Stimulated activated naive CD8-positive, alpha-beta T cell treated with anti-CD3 and anti-CD28 coated beads, Interleukin-15, Interleukin-2, amounts not matched to agents 100 U/mL and 50 U/mL, for 24 hours (primary cell): ENCODE measurements around the gene RAP1B.
"Not testable (repeated sequence)": the region's sequence is repeated elsewhere in the genome, so short reads cannot be mapped to it uniquely, and the experiment has no call there.

ENCODE experiments used
- ATAC-seq: fragments of 150-1000 bp; cut with Tn5 transposase; one replicate; pipeline ENCODE4 v1.10.0; 2021
- DNase-seq: peaks from one replicate; pipeline ENCODE4 v3.0.0; 2021

Gene RAP1B

GRCh38 chr12:68636268-68636667 is 25.6 kb downstream of the RAP1B start:
- ATAC-seq (no peak), DNase-seq (no peak)

- ATAC-seq, DNase-seq: not testable (repeated sequence)
Observed at GRCh38 chr12:68637439-68637838, 26.7 kb downstream of the RAP1B start.

- no peak for ATAC-seq
- DNase-seq: no peak
Observed at GRCh38 chr12:68638171-68638570, 27.5 kb downstream of the RAP1B start.

GRCh38 chr12:68638721-68639395 is 28.2 kb downstream of the RAP1B start:
- ATAC-seq (no peak), DNase-seq (no peak)

DNA sequence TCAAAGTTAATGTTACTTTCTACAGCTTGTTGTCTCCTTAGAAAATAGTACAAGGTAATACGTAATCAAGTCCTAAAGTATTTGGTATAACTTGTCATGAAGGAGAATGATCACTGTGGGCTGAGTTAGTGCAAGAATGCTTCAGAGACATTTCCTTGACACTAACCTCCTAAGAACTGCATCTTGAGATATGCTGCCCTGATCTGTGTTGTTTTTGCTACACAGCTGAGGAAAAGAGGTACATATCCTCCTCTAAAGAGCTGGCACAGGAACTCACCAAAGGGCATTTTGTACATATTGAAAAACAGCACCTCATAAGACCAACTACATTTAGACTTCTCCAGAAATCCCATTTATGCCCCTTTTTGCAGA is 28.7 kb downstream of the RAP1B start:
- DNase-seq (no peak), ATAC-seq (no peak)

DNA sequence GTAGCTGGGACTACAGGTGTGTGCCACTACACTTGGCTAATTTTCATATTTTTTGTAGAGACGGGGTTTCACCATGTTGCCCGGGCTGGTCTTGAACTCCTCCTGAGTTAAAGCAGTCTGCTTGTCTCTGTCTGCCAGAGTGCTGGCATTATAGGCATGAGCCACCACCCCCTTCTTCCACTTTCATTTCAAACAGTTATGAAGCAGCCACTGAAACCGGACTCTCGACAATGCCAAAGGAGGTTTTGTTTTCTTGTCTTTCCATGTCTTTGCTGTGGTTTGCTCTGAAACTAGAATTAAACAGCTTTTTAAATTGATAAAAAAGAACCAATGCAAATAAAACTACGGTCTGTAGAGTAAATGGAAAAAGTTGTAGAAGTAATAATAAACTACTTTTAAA is 30.4 kb downstream of the RAP1B start:
- ATAC-seq (peak; percentile 98), DNase-seq (peak; percentile 46)

DNA sequence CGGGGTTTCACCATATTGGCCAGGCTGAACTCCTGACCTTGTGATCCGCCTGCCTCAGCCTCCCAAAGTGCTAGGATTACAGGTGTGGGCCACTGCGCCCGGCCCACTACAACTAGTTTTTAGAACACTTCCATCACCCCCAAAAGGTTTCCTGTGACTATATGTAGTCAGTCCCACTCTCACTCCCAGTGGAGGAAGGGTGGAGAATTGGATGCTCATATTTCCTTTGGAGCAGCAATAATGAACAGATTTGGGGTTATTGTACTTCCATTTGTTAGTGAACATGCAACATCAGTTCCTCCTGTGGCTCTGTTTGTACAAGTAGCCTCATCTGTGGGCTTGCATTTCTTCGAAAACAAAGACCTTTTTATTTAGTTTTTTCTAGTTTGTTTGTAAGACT is 35.8 kb downstream of the RAP1B start:
- DNase-seq (no peak), ATAC-seq (no peak)

DNA sequence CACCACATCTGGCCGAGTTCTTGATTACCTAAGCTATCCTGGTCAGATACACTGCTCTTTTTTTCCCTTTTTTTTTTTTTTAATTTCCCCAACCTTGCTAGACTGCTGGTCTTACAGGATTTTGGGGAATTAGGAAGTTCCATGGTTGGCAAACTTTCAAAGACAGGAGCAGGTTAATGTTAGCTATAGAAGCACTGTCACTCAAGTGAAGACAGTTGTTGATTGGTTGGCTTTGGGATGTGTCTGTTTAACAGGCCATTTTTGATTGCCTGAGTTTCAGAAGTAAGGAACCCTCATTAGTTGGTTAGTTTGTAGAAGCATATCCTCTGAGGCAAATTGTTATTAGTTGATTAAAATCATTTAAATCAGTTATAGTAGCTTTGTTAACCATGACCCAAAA is 36.8 kb downstream of the RAP1B start:
- DNase-seq (no peak), ATAC-seq (no peak)

GRCh38 chr12:68648179-68648578 is 37.5 kb downstream of the RAP1B start:
- ATAC-seq: peak; percentile 59
- no peak for DNase-seq

DNA sequence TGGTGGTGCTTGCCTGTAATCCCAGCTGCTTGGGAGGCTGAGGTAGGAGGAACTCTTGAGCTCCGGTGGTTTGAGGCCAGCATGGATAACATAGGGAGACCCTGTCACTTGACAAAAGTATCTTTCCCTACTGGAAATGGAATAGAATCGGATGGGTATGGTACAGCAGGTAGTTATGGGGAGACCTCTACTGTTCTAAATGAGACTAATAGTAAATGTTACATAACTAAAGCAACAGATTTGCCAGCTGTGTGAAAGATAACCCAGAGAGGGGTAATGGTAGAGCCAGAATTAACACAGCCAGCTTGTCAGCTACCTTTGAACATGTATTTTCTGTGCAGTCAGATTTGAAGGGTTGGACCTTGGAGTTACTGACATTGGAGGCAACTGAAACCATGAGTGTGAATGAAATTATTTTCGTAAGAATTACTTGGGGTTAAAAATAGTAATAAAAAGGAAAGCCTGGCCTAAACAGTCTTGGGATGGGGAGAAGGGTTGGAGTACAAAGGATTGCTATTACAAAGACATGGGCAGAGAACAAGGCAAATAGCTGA is 54.4 kb downstream of the RAP1B start:
- DNase-seq (no peak), ATAC-seq (no peak)

DNA sequence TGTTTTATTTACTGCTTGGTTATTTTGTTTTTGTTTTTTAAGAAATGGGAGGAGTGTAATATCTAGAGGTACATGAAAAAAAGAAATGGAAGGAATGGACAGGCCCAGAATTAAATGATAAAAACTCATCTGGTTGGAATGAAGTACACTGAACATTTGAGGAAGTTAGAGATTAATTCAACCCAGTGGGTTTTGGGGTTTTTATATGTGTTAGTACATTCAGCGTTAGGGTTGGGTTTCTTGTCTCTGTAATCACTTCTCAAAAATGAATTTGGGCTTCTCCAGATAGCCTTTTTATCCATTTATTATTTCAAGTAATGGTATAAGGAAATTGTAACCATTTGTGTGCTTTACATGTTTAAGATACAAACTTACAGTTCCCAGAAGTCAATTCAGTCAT is 56.6 kb downstream of the RAP1B start:
- DNase-seq (no peak), ATAC-seq (no peak)

DNA sequence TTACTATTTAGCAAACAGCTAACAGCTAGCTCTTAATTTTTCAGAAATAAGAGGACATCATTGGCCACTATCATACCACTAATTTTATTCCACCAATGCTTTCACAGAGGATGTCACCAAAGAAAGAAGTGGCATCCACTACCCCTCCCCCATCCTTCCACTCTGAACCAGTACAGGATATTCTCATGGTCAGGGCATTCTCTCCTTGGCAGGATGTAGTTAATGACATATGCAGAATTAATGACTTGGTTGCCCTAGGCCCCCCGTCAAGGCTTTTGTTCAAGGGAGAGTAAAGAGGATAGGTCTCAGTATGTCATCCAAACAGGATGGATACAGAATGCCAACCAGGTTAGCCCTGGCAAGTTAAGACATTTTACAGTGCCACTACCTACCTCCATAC is 57.2 kb downstream of the RAP1B start:
- no peak for ATAC-seq

GRCh38 chr12:68671179-68671578 is 60.5 kb downstream of the RAP1B start:
- ATAC-seq: no peak
- no peak for DNase-seq

More for the DNA sequence above, 57.2 kb downstream of the RAP1B start:
- DNase-seq: no peak

DNA sequence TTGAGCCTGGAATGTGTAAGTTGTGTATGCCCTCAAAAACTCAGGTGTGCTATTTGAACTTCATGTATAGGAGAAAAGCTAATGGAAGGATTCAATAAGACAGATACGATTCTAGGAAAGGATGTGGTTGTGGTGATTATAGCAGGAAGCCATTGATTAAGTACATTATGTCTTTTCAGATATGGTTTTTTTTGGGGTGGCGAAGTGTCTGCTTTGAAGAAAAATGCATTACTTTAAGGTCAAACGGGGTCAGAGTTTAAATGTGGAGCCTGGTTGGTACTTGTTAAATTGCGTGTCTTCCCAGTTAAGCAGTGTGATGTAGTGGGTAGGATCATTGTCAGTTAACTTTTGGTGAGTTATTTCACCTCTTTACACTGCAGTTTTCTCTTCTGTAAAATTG is 63.1 kb downstream of the RAP1B start:
- peak; percentile 64 for ATAC-seq
- no peak for DNase-seq

DNA sequence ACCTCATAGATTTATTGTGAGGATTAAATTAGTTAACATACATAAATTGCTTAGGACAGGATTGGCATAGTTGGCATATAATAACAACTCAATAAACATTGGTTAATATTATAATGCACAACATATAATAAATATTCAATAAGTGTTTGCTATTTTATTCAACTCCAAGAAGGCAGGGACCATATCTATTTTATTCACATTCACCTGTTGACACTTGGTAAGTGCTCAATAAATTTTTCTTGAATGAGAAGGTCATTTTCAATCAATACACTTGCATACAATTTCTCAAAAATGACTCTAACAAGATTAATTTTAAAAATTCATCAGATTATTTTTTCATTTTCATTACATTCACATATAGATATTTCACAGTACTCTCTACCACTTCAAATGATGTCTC is 63.7 kb downstream of the RAP1B start:
- no peak for ATAC-seq
- DNase-seq: no peak

- peak; percentile 71 for DNase-seq
- peak; percentile 70 for ATAC-seq
Observed at GRCh38 chr12:68675101-68675842, 64.6 kb downstream of the RAP1B start.

DNA sequence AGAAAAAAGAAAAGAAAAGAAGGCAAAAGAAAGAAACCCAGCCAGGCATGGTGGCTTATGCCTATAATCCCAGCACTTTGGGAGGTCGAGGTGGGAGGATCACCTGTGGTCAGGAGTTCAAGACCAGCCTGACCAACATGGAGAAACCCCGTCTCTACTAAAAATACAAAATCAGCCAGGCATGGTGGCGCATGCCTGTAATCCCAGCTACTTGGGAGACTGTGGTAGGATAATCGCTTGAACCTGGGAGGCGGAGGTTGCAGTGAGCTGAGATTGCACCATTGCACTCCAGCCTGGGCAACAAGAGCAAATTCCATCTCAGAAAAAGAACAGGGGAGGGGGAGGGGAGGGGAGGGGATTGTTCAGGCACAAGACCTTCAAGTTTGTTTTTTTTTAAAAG is 66.2 kb downstream of the RAP1B start:
- not testable (repeated sequence) for ATAC-seq, DNase-seq

- DNase-seq (no peak), ATAC-seq (no peak)
Observed at GRCh38 chr12:68686262-68686594, 75.5 kb downstream of the RAP1B start.

- ATAC-seq (peak; percentile 95), DNase-seq (peak; percentile 97)
Observed at GRCh38 chr12:68686595-68687521, 76.2 kb downstream of the RAP1B start, which contains the start of gene NUP107. NUP107 (plus strand) TSS chr12:68686978; CDS start chr12:68687066, 88 bp downstream.

DNA sequence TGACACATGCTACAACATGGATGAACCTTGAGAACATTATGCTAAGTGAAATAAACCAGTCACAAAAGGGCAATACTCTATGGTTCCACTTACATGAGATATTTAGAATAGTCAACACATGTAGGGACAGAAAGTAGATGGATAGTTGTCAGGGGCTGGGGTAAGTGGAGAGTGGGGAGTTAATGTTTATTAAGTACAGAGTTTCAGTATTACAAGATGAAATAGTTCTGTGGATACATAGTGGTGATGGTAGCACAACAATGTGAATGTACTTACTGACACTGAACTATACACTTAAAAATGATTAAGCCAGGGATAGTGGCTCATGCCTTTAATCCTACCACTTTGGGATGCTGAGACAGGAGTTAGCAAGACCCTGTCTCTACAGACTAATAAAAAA is 84.8 kb downstream of the RAP1B start:
- ATAC-seq (no peak), DNase-seq (no peak)

DNA sequence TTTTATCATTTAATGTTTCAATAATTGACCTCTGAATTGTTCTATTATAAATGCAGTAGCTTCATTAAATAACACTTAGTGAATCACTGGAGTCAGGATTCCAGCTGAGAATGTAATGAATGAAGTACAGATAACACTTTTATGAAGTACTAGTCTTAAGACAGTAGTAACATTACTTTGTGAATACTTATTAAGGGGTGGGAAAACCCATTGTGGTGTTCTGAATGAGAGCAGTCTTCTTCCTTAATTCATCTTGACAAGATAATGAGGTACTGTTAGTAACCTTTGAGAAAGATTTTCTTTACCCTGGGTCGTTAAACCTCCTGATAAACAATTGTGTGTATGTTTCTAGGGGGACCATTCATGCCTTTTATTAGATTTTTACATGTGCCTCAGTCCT is 88.8 kb downstream of the RAP1B start:
- DNase-seq: no peak
- ATAC-seq: no peak
